Large intestine (tissue), 12 donors: ENCODE measurements around the gene TP53BP1. TPM values are rescaled to one million over a fixed set of nuclear protein-coding genes. Genes with fewer than 3 reads are reported as not detected.
"Not testable (repeated sequence)": the region's sequence is repeated elsewhere in the genome, so short reads cannot be mapped to it uniquely, and the experiment has no call there.

Experiments used
- DNase-seq, 2 donors: peaks; one replicate each; pipeline versions ENCODE4 v3.0.0 to v3.0.0-alpha.2; 2013
- H3K27ac ChIP-seq: one replicate; pipeline ENCODE4 v1.5.1; 2013; ENCODE audit warnings: low read length
- H3K27me3 ChIP-seq: 2 replicates; pipeline ENCODE4 v1.6.1; 2013; ENCODE audit warnings: low read length; ENCODE audit not compliant: control insufficient read depth, insufficient read depth
- H3K36me3 ChIP-seq: 2 replicates; pipeline ENCODE4 v1.6.1; 2013; ENCODE audit warnings: low read length; ENCODE audit not compliant: control insufficient read depth, insufficient read depth
- H3K4me1 ChIP-seq: one replicate; pipeline ENCODE4 v1.6.1; 2013; ENCODE audit warnings: low read length; ENCODE audit not compliant: control insufficient read depth, insufficient read depth
- H3K4me3 ChIP-seq: one replicate; pipeline ENCODE4 v1.5.1; 2013; ENCODE audit warnings: low read length
- H3K9me3 ChIP-seq: one replicate; pipeline ENCODE4 v1.6.1; 2013; ENCODE audit warnings: mild to moderate bottlenecking, low read depth, low read length, moderate library complexity; ENCODE audit not compliant: control insufficient read depth
- WGBS: methylation state at CpG from one replicate; pipeline ENCODE4 v1.1.5; 2013; ENCODE audit warnings: low lambda C conversion rate; ENCODE audit not compliant: insufficient coverage; 5-methylcytosine and 5-hydroxymethylcytosine counted together
- long read RNA-seq, 11 donors: transcript quantifications; one replicate each; lab custom pipeline, GENCODE V29; 2026
- polyA plus RNA-seq: library from polyadenylated mRNA; unstranded; fragments of 120-200 nt; gene quantifications from one replicate; pipeline ENCODE4 v1.2.1, GENCODE V29; 2013

The TP53BP1 gene
- 35.6 TPM for polyA plus RNA-seq
- long read RNA-seq, donor 1, full-length matches to known transcripts, result 1 of 17 reads
- long read RNA-seq, donor 1, partial matches to known transcripts, result 16 of 17 reads
- long read RNA-seq, donor 1, other reads (novel, unspliced or antisense), result 0 of 17 reads
- long read RNA-seq, donor 2, full-length matches to known transcripts, result 3 of 8 reads
- long read RNA-seq, donor 2, partial matches to known transcripts, result 5 of 8 reads
- long read RNA-seq, donor 2, other reads (novel, unspliced or antisense), result 0 of 8 reads
- long read RNA-seq, donor 3, result 0 reads
- long read RNA-seq, donor 4, result 0 reads
- long read RNA-seq, donor 5, partial matches to known transcripts, result 27 of 27 reads
- long read RNA-seq, donor 5, other reads (novel, unspliced or antisense), result 0 of 27 reads
- long read RNA-seq, donor 6, full-length matches to known transcripts, result 2 of 2 reads
- long read RNA-seq, donor 6, partial matches to known transcripts, result 0 of 2 reads
- long read RNA-seq, donor 6, other reads (novel, unspliced or antisense), result 0 of 2 reads
- long read RNA-seq, donor 7, partial matches to known transcripts, result 23 of 25 reads
- long read RNA-seq, donor 7, other reads (novel, unspliced or antisense), result 0 of 25 reads
- long read RNA-seq, donor 8, partial matches to known transcripts, result 5 of 7 reads
- long read RNA-seq, donor 8, other reads (novel, unspliced or antisense), result 0 of 7 reads
- long read RNA-seq, donor 9, partial matches to known transcripts, result 26 of 27 reads
- long read RNA-seq, donor 9, other reads (novel, unspliced or antisense), result 0 of 27 reads
- long read RNA-seq, donor 10, full-length matches to known transcripts, result 4 of 39 reads
- long read RNA-seq, donor 10, partial matches to known transcripts, result 35 of 39 reads
- long read RNA-seq, donor 10, other reads (novel, unspliced or antisense), result 0 of 39 reads
- long read RNA-seq, donor 11, partial matches to known transcripts, result 17 of 17 reads
- long read RNA-seq, donor 11, other reads (novel, unspliced or antisense), result 0 of 17 reads

- Histone ChIP-seq H3K4me1 (peaks cover 9% of the 10 kb centered on the region), H3K36me3 (peaks cover 12% of the 10 kb centered on the region), H3K27me3 (no peaks in the 10 kb centered on the region), H3K4me3 (peak within 1 kb of the TSS; percentile 78), H3K9me3 (no peaks in the 10 kb centered on the region), H3K27ac (peak within 1 kb of the TSS; percentile 79)
- peak; percentile 95 to 97 for DNase-seq
- WGBS, result 0% methylated on average over 2 of the region's 54 CpGs
Measured at GRCh38 chr15:43492673-43493601, at the start of gene TP53BP1. Gene TP53BP1 (minus strand): TSS chr15:43493156. CDS start chr15:43493043, 113 bp downstream.

- Histone ChIP-seq H3K4me1 (no peaks in the 10 kb centered on the region), H3K4me3 (no peak overlapping the region), H3K9me3 (peaks cover 4% of the 10 kb centered on the region), H3K27ac (no peak overlapping the region), H3K27me3 (no peaks in the 10 kb centered on the region), H3K36me3 (peaks cover 7% of the 10 kb centered on the region)
- DNase-seq, result no peak
Measured at GRCh38 chr15:43541785-43542184, 48.8 kb upstream of the TP53BP1 start.

GRCh38 chr15:43538091-43538490 is 45.1 kb upstream of the TP53BP1 start:
- no CpG with 5 or more reads among the region's 2 CpGs for WGBS
- Histone ChIP-seq H3K4me1 (no peaks in the 10 kb centered on the region), H3K9me3 (no peaks in the 10 kb centered on the region), H3K27ac (no peak overlapping the region), H3K4me3 (no peak overlapping the region), H3K27me3 (no peaks in the 10 kb centered on the region), H3K36me3 (peaks cover 26% of the 10 kb centered on the region)
- no peak for DNase-seq

GRCh38 chr15:43534897-43535296 is 41.9 kb upstream of the TP53BP1 start:
- peaks cover 7% of the 10 kb centered on the region for H3K4me1 ChIP-seq
- H3K9me3 ChIP-seq, result no peaks in the 10 kb centered on the region
- DNase-seq, result no peak
- no peaks in the 10 kb centered on the region for H3K27me3 ChIP-seq
- no CpG with 5 or more reads among the region's 3 CpGs for WGBS
- H3K36me3 ChIP-seq, result peaks cover 24% of the 10 kb centered on the region
- no peak overlapping the region for H3K27ac ChIP-seq
- H3K4me3 ChIP-seq, result no peak overlapping the region

- not testable (repeated sequence) for H3K27ac ChIP-seq, H3K27me3 ChIP-seq, H3K4me3 ChIP-seq, H3K9me3 ChIP-seq, H3K4me1 ChIP-seq
- H3K36me3 ChIP-seq, result peaks cover 25% of the 10 kb centered on the region
- peak in 1 of 2 donors; percentile 65 for DNase-seq
- WGBS, result no CpG with 5 or more reads among the region's 5 CpGs
Measured at GRCh38 chr15:43532826-43533225, 39.9 kb upstream of the TP53BP1 start.

GRCh38 chr15:43531018-43531670 is 38.2 kb upstream of the TP53BP1 start:
- H3K36me3 ChIP-seq, result peaks cover 23% of the 10 kb centered on the region

GRCh38 chr15:43529587-43530345 is 36.8 kb upstream of the TP53BP1 start:
- DNase-seq, result no peak
- no CpG with 5 or more reads among the region's 12 CpGs for WGBS
- Histone ChIP-seq H3K36me3 (peaks cover 19% of the 10 kb centered on the region), H3K9me3 (no peaks in the 10 kb centered on the region), H3K27ac (no peak overlapping the region), H3K4me1 (peaks cover 7% of the 10 kb centered on the region), H3K27me3 (no peaks in the 10 kb centered on the region), H3K4me3 (no peak overlapping the region)

More at GRCh38 chr15:43531018-43531670, 38.2 kb upstream of the TP53BP1 start:
- H3K9me3 ChIP-seq, result no peaks in the 10 kb centered on the region
- WGBS, result no CpG with 5 or more reads among the region's 7 CpGs
- no peaks in the 10 kb centered on the region for H3K27me3 ChIP-seq
- H3K4me1 ChIP-seq, result peaks cover 7% of the 10 kb centered on the region
- H3K27ac ChIP-seq, result no peak overlapping the region
- DNase-seq, result no peak
- no peak overlapping the region for H3K4me3 ChIP-seq

- WGBS, result no CpG with 5 or more reads among the region's 15 CpGs
Measured at GRCh38 chr15:43529141-43529540, 36.2 kb upstream of the TP53BP1 start.

GRCh38 chr15:43528542-43529007 is 35.6 kb upstream of the TP53BP1 start:
- Histone ChIP-seq H3K27ac (no peak overlapping the region), H3K4me3 (no peak overlapping the region), H3K27me3 (no peaks in the 10 kb centered on the region), H3K9me3 (no peaks in the 10 kb centered on the region), H3K36me3 (peaks cover 11% of the 10 kb centered on the region), H3K4me1 (peaks cover 7% of the 10 kb centered on the region)
- WGBS, result no CpG with 5 or more reads among the region's 11 CpGs
- DNase-seq, result no peak

More at GRCh38 chr15:43529141-43529540, 36.2 kb upstream of the TP53BP1 start:
- Histone ChIP-seq H3K27ac (no peak overlapping the region), H3K9me3 (no peaks in the 10 kb centered on the region), H3K4me1 (peaks cover 7% of the 10 kb centered on the region), H3K36me3 (peaks cover 16% of the 10 kb centered on the region), H3K27me3 (no peaks in the 10 kb centered on the region), H3K4me3 (no peak overlapping the region)
- no peak for DNase-seq
